WERI-Rb-1 (cell line): Measurements from ENCODE around the gene PTPN23.

Source experiments
- DNase-seq: peaks from one replicate; pipeline ENCODE4 v3.0.0-alpha.2; 2020
- H3K27ac ChIP-seq: fragments of 250-450 bp; sonication (Bioruptor Pico); 2 replicates; pipeline ENCODE4 v1.5.1; 2020; ENCODE audit warnings: mild to moderate bottlenecking, moderate library complexity
- H3K27me3 ChIP-seq: fragments of 250-450 bp; sonication (Bioruptor Pico); 2 replicates; pipeline ENCODE4 v1.5.1; 2021; ENCODE audit warnings: mild to moderate bottlenecking, low read depth, moderate library complexity; ENCODE audit not compliant: insufficient read depth, severe bottlenecking
- H3K36me3 ChIP-seq: fragments of 250-450 bp; sonication (Bioruptor Pico); 2 replicates; pipeline ENCODE4 v1.5.1; 2020; ENCODE audit warnings: mild to moderate bottlenecking, moderate library complexity
- H3K4me3 ChIP-seq: 2 replicates; pipeline ENCODE4 v1.5.1; 2011; ENCODE audit warnings: low read depth, mild to moderate bottlenecking, control low read depth, low read length
- H3K9me3 ChIP-seq: fragments of 250-450 bp; sonication (Bioruptor Pico); 2 replicates; pipeline ENCODE4 v1.5.1; 2021; ENCODE audit warnings: mild to moderate bottlenecking, moderate library complexity; ENCODE audit not compliant: severe bottlenecking
- TF ChIP-seq, protein P1 (sequence below): IDR thresholded peaks from 2 replicates; pipeline ENCODE4 v1.5.1; 2011; ENCODE audit warnings: low read depth, mild to moderate bottlenecking, control low read depth, inconsistent platforms, low read length

PTPN23 gene

GRCh38 chr3:47414161-47414564 lies 33.3 kb downstream of the PTPN23 start:
- H3K9me3 ChIP-seq = no peaks in the 10 kb centered on the region
- DNase-seq = no peak
- no peaks in the 10 kb centered on the region for H3K27me3 ChIP-seq
- no peak overlapping the region for H3K4me3 ChIP-seq
- TF ChIP-seq, protein P1, sequence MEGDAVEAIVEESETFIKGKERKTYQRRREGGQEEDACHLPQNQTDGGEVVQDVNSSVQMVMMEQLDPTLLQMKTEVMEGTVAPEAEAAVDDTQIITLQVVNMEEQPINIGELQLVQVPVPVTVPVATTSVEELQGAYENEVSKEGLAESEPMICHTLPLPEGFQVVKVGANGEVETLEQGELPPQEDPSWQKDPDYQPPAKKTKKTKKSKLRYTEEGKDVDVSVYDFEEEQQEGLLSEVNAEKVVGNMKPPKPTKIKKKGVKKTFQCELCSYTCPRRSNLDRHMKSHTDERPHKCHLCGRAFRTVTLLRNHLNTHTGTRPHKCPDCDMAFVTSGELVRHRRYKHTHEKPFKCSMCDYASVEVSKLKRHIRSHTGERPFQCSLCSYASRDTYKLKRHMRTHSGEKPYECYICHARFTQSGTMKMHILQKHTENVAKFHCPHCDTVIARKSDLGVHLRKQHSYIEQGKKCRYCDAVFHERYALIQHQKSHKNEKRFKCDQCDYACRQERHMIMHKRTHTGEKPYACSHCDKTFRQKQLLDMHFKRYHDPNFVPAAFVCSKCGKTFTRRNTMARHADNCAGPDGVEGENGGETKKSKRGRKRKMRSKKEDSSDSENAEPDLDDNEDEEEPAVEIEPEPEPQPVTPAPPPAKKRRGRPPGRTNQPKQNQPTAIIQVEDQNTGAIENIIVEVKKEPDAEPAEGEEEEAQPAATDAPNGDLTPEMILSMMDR = no peak
- H3K36me3 ChIP-seq = peaks cover 78% of the 10 kb centered on the region
- no peak overlapping the region for H3K27ac ChIP-seq

DNA sequence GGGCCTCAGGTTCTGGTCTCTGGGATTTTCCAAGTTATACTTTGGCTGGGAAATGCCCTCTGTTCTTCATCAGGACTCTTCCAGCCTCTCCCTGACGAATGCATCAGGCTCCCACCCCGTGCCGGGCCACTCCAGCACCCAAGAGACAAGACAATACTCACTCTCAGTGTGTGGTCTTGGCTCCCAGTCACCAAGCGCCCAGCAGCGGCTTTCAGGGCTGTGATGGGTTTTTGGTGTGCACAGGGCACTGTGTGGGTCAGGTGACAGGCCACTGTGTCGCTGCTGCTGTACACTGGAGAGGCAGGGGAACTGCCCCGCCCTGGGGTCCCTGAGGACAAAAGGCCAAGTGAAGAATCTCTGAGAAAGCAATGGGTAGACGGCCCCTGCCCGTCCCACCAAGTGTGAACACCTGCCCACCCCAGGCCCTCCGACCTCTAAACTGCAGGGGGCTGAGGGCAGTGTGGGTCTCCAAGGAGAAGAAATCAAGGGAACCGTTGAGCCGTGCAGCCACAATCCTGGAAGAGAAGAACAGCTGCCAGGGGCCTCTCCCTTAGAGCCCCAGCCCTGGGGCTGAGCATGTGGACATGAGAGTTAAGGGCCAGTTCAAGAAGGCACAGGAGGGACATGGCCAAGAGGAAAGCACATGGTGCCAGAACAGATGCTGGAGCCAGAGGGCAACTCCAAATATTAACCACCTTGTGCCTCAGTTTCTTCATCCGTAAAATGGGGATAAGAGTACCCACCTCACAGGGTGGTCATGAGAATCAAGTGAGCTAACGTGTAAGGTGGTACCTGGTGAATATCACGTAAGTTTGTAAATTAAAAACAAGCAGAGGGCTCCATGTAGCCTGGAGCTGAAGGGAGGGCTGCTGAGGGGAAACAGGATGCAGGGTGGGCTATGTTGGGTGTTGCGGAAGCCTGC lies 34.1 kb downstream of the PTPN23 start:
- TF ChIP-seq, protein P1 = no peak
- H3K36me3 ChIP-seq = peaks cover 75% of the 10 kb centered on the region
- H3K4me3 ChIP-seq = no peak overlapping the region
- H3K27me3 ChIP-seq = no peaks in the 10 kb centered on the region
- no peak for DNase-seq
- H3K27ac ChIP-seq = no peak overlapping the region
- H3K9me3 ChIP-seq = no peaks in the 10 kb centered on the region

GRCh38 chr3:47416041-47416440 lies 35.2 kb downstream of the PTPN23 start:
- peaks cover 78% of the 10 kb centered on the region for H3K36me3 ChIP-seq

DNA sequence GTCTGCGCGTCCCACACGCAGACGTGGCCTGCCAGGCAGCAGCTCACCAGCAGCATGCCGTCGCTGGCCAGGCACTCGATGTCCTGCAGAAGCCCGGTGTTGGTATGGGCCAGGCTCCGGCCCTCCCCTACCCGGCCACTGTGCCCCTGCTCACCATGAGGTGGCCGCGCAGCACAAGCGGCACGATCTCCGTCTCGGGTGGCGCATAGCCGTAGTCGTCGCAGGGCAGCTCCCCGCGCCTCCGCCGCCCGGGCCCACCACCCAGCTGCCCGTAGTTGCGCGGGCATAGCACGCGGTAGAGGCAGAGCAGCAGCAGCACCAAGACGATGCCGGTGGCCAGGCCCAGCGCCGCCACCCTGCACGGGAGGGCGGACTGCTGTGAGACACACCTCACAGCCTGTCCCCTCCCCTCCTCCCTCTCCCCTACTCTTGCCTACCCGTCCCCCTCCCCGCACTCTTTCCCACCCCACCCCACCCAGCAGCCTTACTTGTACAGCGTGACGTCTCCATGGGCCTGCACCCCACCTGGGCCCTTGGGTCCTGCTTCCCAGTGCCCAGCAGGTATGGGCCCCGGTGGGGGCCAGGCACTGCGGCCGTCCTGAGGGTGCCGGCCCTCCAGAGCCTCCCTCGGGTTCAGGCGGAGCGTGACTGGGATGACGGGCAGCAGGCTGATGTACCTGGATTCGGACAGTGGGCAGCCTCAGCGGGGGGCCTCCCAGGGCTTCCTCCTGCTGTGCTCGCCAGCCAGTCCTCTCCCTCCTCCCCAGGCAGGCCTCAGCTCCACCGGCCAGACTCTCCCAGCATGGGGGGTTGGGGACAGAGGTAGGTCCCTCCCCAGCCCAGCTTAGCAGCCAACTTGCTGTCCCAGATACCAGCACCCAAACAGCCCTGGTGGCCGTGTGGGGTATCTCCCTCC lies 37.6 kb downstream of the PTPN23 start:
- DNase-seq = peak; percentile 15
- Histone ChIP-seq H3K27me3 (no peaks in the 10 kb centered on the region), H3K36me3 (peaks cover 73% of the 10 kb centered on the region), H3K4me3 (no peak overlapping the region), H3K9me3 (no peaks in the 10 kb centered on the region), H3K27ac (no peak overlapping the region)
- TF ChIP-seq, protein P1 = 0 out of 2 replicates have a peak, but pooled peaks have one; percentile 11

More at GRCh38 chr3:47416041-47416440, 35.2 kb downstream of the PTPN23 start:
- TF ChIP-seq, protein P1 = 0 out of 2 replicates have a peak, but pooled peaks have one; percentile 13
- no peak overlapping the region for H3K4me3 ChIP-seq
- peak; percentile 44 for DNase-seq
- H3K9me3 ChIP-seq = no peaks in the 10 kb centered on the region
- H3K27me3 ChIP-seq = no peaks in the 10 kb centered on the region
- no peak overlapping the region for H3K27ac ChIP-seq

DNA sequence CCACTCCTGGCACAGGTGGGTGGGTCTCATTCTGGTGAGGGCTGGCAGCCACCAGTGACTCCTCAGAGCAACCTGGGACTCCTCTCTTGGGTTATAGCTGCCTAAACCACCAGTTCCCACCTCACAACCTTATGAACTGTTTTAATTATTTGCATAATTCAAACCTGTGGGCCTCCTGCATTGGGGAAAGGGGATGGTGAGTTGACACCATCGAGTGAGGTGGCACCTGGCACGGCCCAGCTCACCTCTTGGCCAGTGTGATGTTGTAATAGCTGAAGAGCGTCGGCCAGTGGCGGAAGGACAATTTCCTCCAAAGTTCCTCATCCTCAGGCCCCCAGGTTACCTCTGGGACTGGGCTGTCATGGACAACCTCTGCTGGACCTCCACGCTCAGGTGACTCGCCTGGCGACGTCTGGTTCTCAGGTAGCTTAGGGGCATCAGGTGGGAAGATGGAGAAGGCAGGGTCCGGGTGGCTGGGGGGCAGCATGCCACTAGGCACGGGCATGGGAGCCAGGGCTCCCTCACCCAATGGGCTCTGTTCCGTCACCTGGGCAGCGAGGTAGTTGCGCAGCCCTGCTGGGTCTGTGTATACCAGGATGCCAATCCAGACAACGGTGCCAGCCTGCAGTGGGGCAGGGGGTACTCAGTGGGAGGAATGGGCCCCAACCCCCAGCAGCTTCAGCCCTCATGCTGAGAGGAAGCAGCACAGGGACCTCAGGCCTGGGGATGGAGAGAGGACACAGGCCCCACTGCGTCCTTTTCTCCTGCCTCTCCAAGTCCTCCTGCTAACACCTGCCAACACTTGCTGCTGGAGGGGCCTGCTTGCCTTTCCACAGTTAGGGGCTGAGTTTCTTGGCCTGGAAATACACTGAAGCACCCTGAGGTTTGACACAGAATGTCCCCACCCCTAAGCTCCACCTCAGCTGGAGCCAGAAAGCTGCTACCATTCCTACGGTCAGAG lies 38.5 kb downstream of the PTPN23 start:
- Histone ChIP-seq H3K27ac (no peak overlapping the region), H3K9me3 (no peaks in the 10 kb centered on the region), H3K4me3 (no peak overlapping the region), H3K36me3 (peaks cover 73% of the 10 kb centered on the region), H3K27me3 (no peaks in the 10 kb centered on the region)
- DNase-seq = no peak
- TF ChIP-seq, protein P1 = no peak
